SK-N-SH treated with all-trans-retinoic acid at 6 μM for 48 hours (cell line): ENCODE measurements around the gene BRF1.

Experiments used
- ATAC-seq: fragments of 200-7000 bp; cut with Tn5 transposase; 3 replicates; pipeline ENCODE4 v1.9.1; 2020; ENCODE audit warnings: mild to moderate bottlenecking, moderate library complexity
- ARNTL ChIP-seq: fragments of 450-650 bp; formaldehyde crosslinking; IDR thresholded peaks from 2 replicates; pipeline ENCODE4 v1.5.0; 2020; ENCODE audit warnings: low read depth, mild to moderate bottlenecking, moderate library complexity, borderline replicate concordance
- BACH2 ChIP-seq: fragments of 250-450 bp; sonication (Bioruptor Pico); IDR thresholded peaks from 2 replicates; pipeline ENCODE4 v1.9.0; 2021; ENCODE audit warnings: mild to moderate bottlenecking, borderline replicate concordance
- CREB5 ChIP-seq: fragments of 250-450 bp; sonication (Bioruptor Pico); IDR thresholded peaks from 2 replicates; pipeline ENCODE4 v1.5.1; 2020; ENCODE audit warnings: low read depth, mild to moderate bottlenecking, moderate library complexity
- CSDC2 ChIP-seq: fragments of 250-450 bp; sonication (Bioruptor Pico); IDR thresholded peaks from 2 replicates; pipeline ENCODE4 v1.5.0; 2020; ENCODE audit warnings: mild to moderate bottlenecking, moderate library complexity
- CSRNP3 ChIP-seq: fragments of 250-450 bp; sonication (Bioruptor Pico); IDR thresholded peaks from 2 replicates; pipeline ENCODE4 v1.5.1; 2021; ENCODE audit warnings: mild to moderate bottlenecking, moderate library complexity
- ESRRG ChIP-seq: fragments of 250-450 bp; sonication (Bioruptor Pico); IDR thresholded peaks from 2 replicates; pipeline ENCODE4 v1.6.1; 2021; ENCODE audit warnings: mild to moderate bottlenecking
- GLIS3 ChIP-seq: fragments of 250-450 bp; sonication (Bioruptor Pico); IDR thresholded peaks from 2 replicates; pipeline ENCODE4 v1.5.0; 2020; ENCODE audit warnings: mild to moderate bottlenecking, moderate library complexity
- ISL1 ChIP-seq: fragments of 250-450 bp; sonication (Bioruptor Pico); IDR thresholded peaks from 2 replicates; pipeline ENCODE4 v2.1.2; 2022; ENCODE audit warnings: mild to moderate bottlenecking, moderate library complexity
- OSR1 ChIP-seq: fragments of 250-450 bp; sonication (Bioruptor Pico); IDR thresholded peaks from 2 replicates; pipeline ENCODE4 v1.8.0; 2022; ENCODE audit warnings: moderate library complexity, mild to moderate bottlenecking, inconsistent platforms
- POU6F1 ChIP-seq: fragments of 250-450 bp; sonication (Bioruptor Pico); IDR thresholded peaks from 2 replicates; pipeline ENCODE4 v1.8.0; 2021; ENCODE audit warnings: low read depth, mild to moderate bottlenecking, moderate library complexity, borderline replicate concordance
- PPARA ChIP-seq: fragments of 250-450 bp; sonication (Bioruptor Pico); IDR thresholded peaks from 2 replicates; pipeline ENCODE4 v1.5.0; 2020; ENCODE audit warnings: mild to moderate bottlenecking, borderline replicate concordance
- TOX ChIP-seq: fragments of 250-450 bp; sonication (Bioruptor Pico); IDR thresholded peaks from 2 replicates; pipeline ENCODE4 v1.8.0; 2021; ENCODE audit warnings: mild to moderate bottlenecking, moderate library complexity, borderline replicate concordance
- TSHZ2 ChIP-seq: fragments of 250-450 bp; sonication (Bioruptor Pico); IDR thresholded peaks from 2 replicates; pipeline ENCODE4 v1.5.0; 2020; ENCODE audit warnings: mild to moderate bottlenecking, moderate library complexity
- ZC3H10 ChIP-seq: fragments of 250-450 bp; sonication (Bioruptor Pico); IDR thresholded peaks from 2 replicates; pipeline ENCODE4 v1.5.1; 2021; ENCODE audit warnings: mild to moderate bottlenecking, moderate library complexity
- ZFP3 ChIP-seq: fragments of 250-450 bp; sonication (Bioruptor Pico); IDR thresholded peaks from 2 replicates; pipeline ENCODE4 v1.5.0; 2020; ENCODE audit warnings: mild to moderate bottlenecking, moderate library complexity
- ZFP30 ChIP-seq: fragments of 450-650 bp; formaldehyde crosslinking; IDR thresholded peaks from 2 replicates; pipeline ENCODE4 v1.5.0; 2022; ENCODE audit warnings: mild to moderate bottlenecking, moderate library complexity
- ZNF565 ChIP-seq: fragments of 450-650 bp; formaldehyde crosslinking; conservative IDR thresholded peaks from 2 replicates; pipeline ENCODE4 v1.5.0; 2020; ENCODE audit warnings: low read depth, mild to moderate bottlenecking, moderate library complexity
- ZNF70 ChIP-seq: fragments of 450-650 bp; formaldehyde crosslinking; IDR thresholded peaks from 2 replicates; pipeline ENCODE4 v1.5.0; 2020; ENCODE audit warnings: mild to moderate bottlenecking, moderate library complexity
- ZNF8 ChIP-seq: fragments of 450-650 bp; formaldehyde crosslinking; IDR thresholded peaks from 2 replicates; pipeline ENCODE4 v1.5.0; 2020; ENCODE audit warnings: mild to moderate bottlenecking, moderate library complexity

The BRF1 gene

GRCh38 chr14:105309371-105309770, 8.6 kb upstream of the BRF1 start (continued):
- TF ChIP-seq ISL1: no peak
- TF ChIP-seq BACH2 (CRISPR knock-in tag): no peak
- no peak for TF ChIP-seq OSR1 (CRISPR knock-in tag)
- no peak for TF ChIP-seq ZC3H10
- no peak for TF ChIP-seq ZNF8 (CRISPR knock-in tag)
- no peak for TF ChIP-seq ZNF565
- TF ChIP-seq CREB5: no peak
- no peak for TF ChIP-seq ZNF70 (CRISPR knock-in tag)
- TF ChIP-seq, all 23 proteins: peak for 0

- ATAC-seq: no peak
- TF ChIP-seq CSDC2 (CRISPR knock-in tag) (no peak), ZFP3 (no peak), ZNF8 (CRISPR knock-in tag) (no peak), ESRRG (CRISPR knock-in tag) (no peak), ARNTL (CRISPR knock-in tag) (no peak), TSHZ2 (CRISPR knock-in tag) (no peak), TOX (no peak), GLIS3 (CRISPR knock-in tag) (no peak), CSRNP3 (no peak), BACH2 (CRISPR knock-in tag) (no peak), ISL1 (no peak)
These were observed 6.4 kb upstream of the BRF1 start for GRCh38 chr14:105307052-105307727.

- ATAC-seq: no peak
- TF ChIP-seq ZNF8 (CRISPR knock-in tag): no peak
- TF ChIP-seq CSRNP3: no peak
- no peak for TF ChIP-seq ARNTL (CRISPR knock-in tag)
- no peak for TF ChIP-seq BACH2 (CRISPR knock-in tag)
- TF ChIP-seq ZNF565: no peak
- no peak for TF ChIP-seq POU6F1
- TF ChIP-seq ZC3H10: no peak
- TF ChIP-seq TSHZ2 (CRISPR knock-in tag): no peak
- TF ChIP-seq PPARA (CRISPR knock-in tag): no peak
- no peak for TF ChIP-seq CREB5
- TF ChIP-seq ZFP30 (CRISPR knock-in tag): no peak
- no peak for TF ChIP-seq TOX
These were observed 5.0 kb upstream of the BRF1 start for GRCh38 chr14:105305791-105306190.
